T-cell (primary cell): ENCODE measurements around the gene HLCS. TPM values are rescaled to one million over a fixed set of nuclear protein-coding genes. Genes with fewer than 3 reads are reported as not detected.
A peak's percentile ranks its signal among the peaks of the same experiment; 100 is the strongest.

Experiments used
- ATAC-seq, 4 experiments: fragments of 200-7000 bp in 3 of 4; fragments of 150-1000 bp in 1 of 4; cut with Tn5 transposase; replicated peaks in 1 of 4; 1 replicate in 3 of 4; 2 replicates in 1 of 4; pipeline ENCODE4 v1.10.0; 2021; ENCODE audit warnings: moderate library complexity in 3 of 4, mild to moderate bottlenecking in 2 of 4, moderate number of reproducible peaks in 1 of 4
- CTCF ChIA-PET, 2 donors: fragments of 300-600 bp; sonication (Branson Sonifier 250); formaldehyde crosslinking; loops; one replicate each; lab custom pipeline; 2022; ENCODE audit warnings: antibody characterized with exemption in 2 of 2; lab: Charles Lee
- POLR2A ChIA-PET, 2 donors: fragments of 300-600 bp; sonication (Branson Sonifier 250); formaldehyde crosslinking; loops; one replicate each; lab custom pipeline; 2022; ENCODE audit warnings: antibody characterized with exemption in 2 of 2; lab: Charles Lee
- DNase-seq, 35 experiments: peaks; one replicate each; pipeline versions ENCODE4 v3.0.0 to v3.0.0-alpha.2; 2013 to 2023
- H3K27ac ChIP-seq: one replicate; pipeline ENCODE4 v1.5.1; 2013; ENCODE audit warnings: low read length
- H3K27me3 ChIP-seq, 2 experiments: replicated peaks in 1 of 2; 1 replicate in 1 of 2; 2 replicates in 1 of 2; pipeline versions ENCODE4 v1.6.1 to v1.7.0; 2013; ENCODE audit warnings: low read length in 1 of 2, mixed read lengths in 1 of 2; ENCODE audit not compliant: control insufficient read depth in 2 of 2, insufficient read depth in 2 of 2; ENCODE audit errors: extremely low read depth in 1 of 2
- H3K36me3 ChIP-seq, 2 donors: 1 replicate in 1 of 2; 2 replicates in 1 of 2; pipeline versions ENCODE4 v1.6.1 to v1.7.0; 2013; ENCODE audit warnings: low read length in 1 of 2; ENCODE audit not compliant: control insufficient read depth in 2 of 2, insufficient read depth in 1 of 2; ENCODE audit errors: extremely low read depth in 1 of 2
- H3K4me1 ChIP-seq, 2 experiments: 1 replicate in 1 of 2; 2 replicates in 1 of 2; pipeline versions ENCODE4 v1.6.1 to v1.7.0; 2013; ENCODE audit warnings: low read length in 2 of 2, mixed read lengths in 1 of 2; ENCODE audit not compliant: insufficient read depth in 2 of 2, control insufficient read depth in 1 of 2; ENCODE audit errors: extremely low read depth in 1 of 2
- H3K4me3 ChIP-seq, 2 donors: 1 replicate in 1 of 2; 2 replicates in 1 of 2; pipeline versions ENCODE4 v1.5.1 to v1.7.0; 2013; ENCODE audit warnings: mild to moderate bottlenecking in 2 of 2, low read length in 1 of 2, moderate library complexity in 1 of 2; ENCODE audit not compliant: control insufficient read depth in 1 of 2; ENCODE audit errors: extremely low read depth in 1 of 2
- H3K9me3 ChIP-seq: 2 replicates; pipeline ENCODE4 v1.7.0; 2013
- H3K27ac Mint-ChIP-seq, 2 donors: one replicate each; pipeline ENCODE4 v1.8.0; 2020 to 2021; ENCODE audit warnings: mild to moderate bottlenecking in 2 of 2, mixed read lengths in 2 of 2
- H3K27me3 Mint-ChIP-seq, 2 donors: one replicate each; pipeline ENCODE4 v1.8.0; 2021 to 2022; ENCODE audit warnings: mixed read lengths in 2 of 2
- H3K36me3 Mint-ChIP-seq: one replicate; pipeline ENCODE4 v1.8.0; 2021; ENCODE audit warnings: mixed read lengths
- H3K4me1 Mint-ChIP-seq, 3 donors: one replicate each; pipeline ENCODE4 v1.8.0; 2020 to 2022; ENCODE audit warnings: mixed read lengths in 3 of 3, mild to moderate bottlenecking in 1 of 3
- H3K4me3 Mint-ChIP-seq, 3 donors: one replicate each; pipeline ENCODE4 v1.8.0; 2020 to 2022; ENCODE audit warnings: mild to moderate bottlenecking in 3 of 3, mixed read lengths in 3 of 3, moderate library complexity in 3 of 3
- H3K9me3 Mint-ChIP-seq, 3 donors: one replicate each; pipeline ENCODE4 v1.8.0; 2020 to 2022; ENCODE audit warnings: mixed read lengths in 3 of 3
- WGBS: methylation state at CpG from one replicate; pipeline ENCODE4 v1.1.5; 2013; ENCODE audit warnings: missing lambda C conversion rate; ENCODE audit not compliant: insufficient coverage; 5-methylcytosine and 5-hydroxymethylcytosine counted together
- total RNA-seq, 35 experiments: library from RNA in 6 of 35; stranded (reverse) in 6 of 35; fragments of 120-200 nt in 1 of 35; gene quantifications; one replicate each; pipeline versions ENCODE4 v1.2.1 to v1.2.4 and lab custom pipeline; 2013 to 2026

HLCS gene
- total RNA-seq, 5 donors from 2014 or later (not counting 1 experiment from before 2014, with no cell fraction given): 13.0 to 15.6 (median 13.8) TPM

DNA sequence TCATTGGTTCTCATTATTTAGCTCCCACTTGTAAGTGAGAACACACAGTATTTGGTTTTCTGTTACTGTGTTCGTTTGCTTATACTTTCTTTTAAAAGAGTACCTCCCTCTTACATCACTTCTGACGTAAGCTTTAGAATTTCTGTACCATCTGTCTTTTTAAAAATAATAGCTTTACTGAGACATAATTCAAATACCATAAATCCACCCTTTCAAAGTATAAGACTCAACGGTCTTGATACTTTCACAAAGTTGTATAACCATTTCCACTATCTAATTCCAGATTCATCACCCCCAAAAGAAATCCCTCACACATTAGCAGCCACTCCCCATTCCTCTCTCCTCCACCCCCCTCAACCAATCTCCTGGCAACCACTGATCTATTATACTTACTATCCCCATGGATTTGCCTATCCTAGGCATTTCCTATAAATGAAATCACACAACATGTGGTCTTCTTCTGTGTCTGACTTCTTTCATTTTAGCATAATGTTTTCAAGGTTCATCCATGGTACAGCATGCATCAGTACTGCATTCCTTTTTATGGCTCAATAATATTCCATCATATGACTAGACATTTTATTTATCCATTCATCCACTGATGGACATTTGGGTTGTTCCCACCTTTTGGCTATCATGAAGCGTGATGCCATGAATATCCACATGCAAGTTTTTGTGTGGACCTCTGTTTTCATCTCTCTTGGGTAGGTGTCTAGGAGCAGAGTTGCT lies 104.7 kb downstream of the HLCS start:
- POLR2A ChIA-PET: no interaction called here
- no peaks in the 10 kb centered on the region for H3K9me3 ChIP-seq
- CTCF ChIA-PET: no interaction called here

DNA sequence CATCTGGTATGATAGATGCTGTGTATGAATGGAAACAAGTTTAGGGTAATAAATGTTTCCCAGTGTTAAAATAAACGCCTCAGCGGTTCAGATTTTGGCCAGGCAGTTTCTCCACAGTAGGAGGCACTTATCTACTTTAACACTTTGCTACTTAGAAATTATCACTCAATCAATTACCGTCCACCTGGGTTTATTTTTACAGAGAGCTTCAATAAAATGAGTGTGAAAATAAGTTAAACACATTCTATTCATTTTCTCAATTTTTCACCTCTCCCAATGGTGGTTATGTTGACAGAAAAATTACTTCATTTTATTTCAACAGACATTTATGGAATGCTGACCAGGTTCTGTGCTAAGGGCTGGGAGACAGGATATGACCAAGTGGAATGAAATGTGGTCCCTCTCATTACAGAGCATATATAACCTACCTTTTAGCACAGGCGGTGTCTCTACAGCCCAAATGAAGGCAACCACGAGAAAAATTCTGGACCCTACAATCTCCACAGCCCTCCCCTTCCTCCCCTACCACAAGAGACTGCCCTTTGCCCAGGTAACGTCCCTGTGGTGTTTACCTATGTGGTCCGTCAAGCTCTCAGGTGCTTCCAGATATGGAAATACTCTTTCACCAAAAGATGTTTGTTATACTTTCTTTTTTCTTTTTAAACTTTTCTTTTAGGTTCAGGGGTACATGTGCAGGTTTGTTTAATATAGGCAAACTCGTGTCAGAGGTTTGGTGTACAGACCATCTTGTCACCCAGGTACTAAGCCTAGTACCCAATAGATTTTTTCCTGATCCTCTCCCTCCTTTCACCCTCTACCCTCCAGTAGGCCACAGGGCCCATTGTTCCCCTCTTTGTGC lies 105.5 kb downstream of the HLCS start:
- DNase-seq (no peak), ATAC-seq (no peak)
- no peak overlapping the region for H3K27ac Mint-ChIP-seq
- 94% methylated on average over 2 of the region's 8 CpGs for WGBS
- Histone ChIP-seq H3K4me1 (peaks cover 0 to 7% of the 10 kb centered on the region in 2 experiments), H3K36me3 (no peaks in the 10 kb centered on the region), H3K4me3 (no peak overlapping the region), H3K27ac (no peak overlapping the region), H3K27me3 (no peaks in the 10 kb centered on the region), H3K9me3 (no peaks in the 10 kb centered on the region)
- CTCF ChIA-PET: no interaction called here
- no peak overlapping the region for H3K4me3 Mint-ChIP-seq
- H3K36me3 Mint-ChIP-seq: peaks cover 29% of the 10 kb centered on the region
- POLR2A ChIA-PET: no interaction called here
- peaks cover 9 to 26% (median 20%) of the 10 kb centered on the region in 3 donors for H3K4me1 Mint-ChIP-seq
- no peaks in the 10 kb centered on the region for H3K27me3 Mint-ChIP-seq
- no peaks in the 10 kb centered on the region for H3K9me3 Mint-ChIP-seq

More for the DNA sequence above, 104.7 kb downstream of the HLCS start:
- Mint-ChIP-seq H3K4me3 (no peak overlapping the region), H3K9me3 (no peaks in the 10 kb centered on the region), H3K4me1 (peaks cover 9 to 27% (median 20%) of the 10 kb centered on the region in 3 donors), H3K36me3 (peaks cover 24% of the 10 kb centered on the region), H3K27me3 (no peaks in the 10 kb centered on the region), H3K27ac (no peak overlapping the region)
- 87% methylated on average over 3 of the region's 4 CpGs for WGBS
- Histone ChIP-seq H3K4me3 (no peak overlapping the region), H3K36me3 (no peaks in the 10 kb centered on the region), H3K27ac (no peak overlapping the region), H3K27me3 (no peaks in the 10 kb centered on the region), H3K4me1 (peaks cover 0 to 7% of the 10 kb centered on the region in 2 experiments)
- DNase-seq (no peak), ATAC-seq (no peak)

DNA sequence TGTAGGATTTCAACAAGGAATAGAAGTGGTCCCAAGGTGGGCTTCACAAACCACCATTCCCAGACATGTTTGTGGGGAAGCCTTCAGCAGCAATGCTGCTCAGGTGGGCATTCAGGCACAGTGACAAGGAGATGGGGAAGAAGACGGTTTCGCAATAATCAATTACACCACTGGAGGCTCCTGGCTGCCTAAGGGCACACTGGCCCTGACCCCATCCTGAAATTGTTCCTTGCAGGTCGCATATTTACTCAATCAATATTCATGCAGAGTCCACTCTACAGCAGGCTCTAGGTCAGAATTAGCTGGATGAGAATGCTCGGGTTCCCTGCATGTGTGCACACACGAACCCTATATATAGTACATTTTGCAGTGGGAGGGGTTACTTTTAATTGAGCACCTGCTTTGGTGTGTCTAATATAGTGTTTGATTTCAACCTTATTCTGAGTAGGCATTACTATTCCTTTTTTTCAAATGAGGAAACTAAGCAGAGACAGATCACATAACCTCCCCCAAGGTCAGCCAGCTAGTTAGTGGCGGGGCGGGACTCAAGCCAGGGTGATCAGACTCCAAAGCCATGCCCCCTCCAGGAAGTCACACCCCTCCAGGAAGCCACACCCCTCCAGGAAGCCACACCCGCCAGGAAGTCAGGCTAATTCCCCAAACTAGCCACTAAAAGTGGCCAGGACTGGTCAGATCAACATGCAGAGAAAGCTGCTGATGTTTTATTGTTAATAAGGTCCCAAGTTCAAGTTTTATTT lies 106.5 kb downstream of the HLCS start:
- peaks cover 29% of the 10 kb centered on the region for H3K36me3 Mint-ChIP-seq
- Histone ChIP-seq H3K4me3 (no peak overlapping the region), H3K36me3 (no peaks in the 10 kb centered on the region), H3K27ac (no peak overlapping the region), H3K27me3 (no peaks in the 10 kb centered on the region), H3K4me1 (peaks cover 0 to 7% of the 10 kb centered on the region in 2 experiments), H3K9me3 (no peaks in the 10 kb centered on the region)
- H3K9me3 Mint-ChIP-seq: no peaks in the 10 kb centered on the region
- ATAC-seq: peak; percentile 39 to 56 (median 42)
- ChIA-PET POLR2A (no interaction called here), CTCF (no interaction called here)
- 86% methylated on average over 4 of the region's 8 CpGs for WGBS
- no peak overlapping the region for H3K4me3 Mint-ChIP-seq
- no peaks in the 10 kb centered on the region for H3K27me3 Mint-ChIP-seq
- H3K27ac Mint-ChIP-seq: no peak overlapping the region
- peak in 20 of 35 experiments; percentile 1 to 34 (median 13) for DNase-seq
- H3K4me1 Mint-ChIP-seq: peaks cover 9 to 26% (median 20%) of the 10 kb centered on the region in 3 donors

DNA sequence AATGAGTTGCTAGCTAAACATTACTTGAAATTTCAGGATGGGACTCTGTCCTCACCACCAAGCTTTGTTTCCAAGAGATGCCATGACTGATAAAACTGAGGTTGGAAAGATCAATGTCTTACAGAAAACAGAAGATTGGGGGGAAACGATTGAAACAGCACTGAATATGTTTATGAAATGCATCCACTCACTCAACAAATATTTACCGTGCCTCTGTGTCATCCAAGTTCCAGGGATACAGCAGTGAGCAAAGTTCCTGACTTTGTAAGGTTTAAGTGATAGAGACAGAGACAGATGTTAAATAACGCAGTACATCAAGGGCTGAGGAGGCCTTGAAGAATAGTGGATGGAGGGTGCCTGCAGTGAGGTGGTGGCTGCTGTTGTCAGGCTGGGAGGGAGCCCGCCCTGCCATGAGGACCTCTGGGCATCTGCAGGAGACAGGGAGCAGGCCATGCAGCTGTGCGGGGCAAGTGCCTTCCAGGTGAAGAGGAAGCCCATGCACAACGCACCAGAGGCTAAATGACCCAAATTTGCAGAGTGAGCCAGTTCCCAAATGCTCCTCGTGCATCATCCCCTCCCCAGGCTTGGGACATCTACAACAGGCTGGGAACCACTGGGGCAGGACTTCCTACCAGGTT lies 108.0 kb downstream of the HLCS start:
- Histone ChIP-seq H3K27me3 (no peaks in the 10 kb centered on the region), H3K9me3 (no peaks in the 10 kb centered on the region), H3K36me3 (no peaks in the 10 kb centered on the region), H3K4me3 (no peak overlapping the region), H3K4me1 (peaks cover 0 to 7% of the 10 kb centered on the region in 2 experiments), H3K27ac (no peak overlapping the region)
- POLR2A ChIA-PET: no interaction called here
- CTCF ChIA-PET: no interaction called here
- Mint-ChIP-seq H3K27me3 (no peaks in the 10 kb centered on the region), H3K4me3 (no peak overlapping the region), H3K36me3 (peaks cover 26% of the 10 kb centered on the region), H3K9me3 (no peaks in the 10 kb centered on the region), H3K4me1 (peaks cover 9 to 26% (median 20%) of the 10 kb centered on the region in 3 donors), H3K27ac (no peak overlapping the region)
- DNase-seq: no peak
- 93% methylated on average over 4 of the region's 7 CpGs for WGBS
- no peak for ATAC-seq

DNA sequence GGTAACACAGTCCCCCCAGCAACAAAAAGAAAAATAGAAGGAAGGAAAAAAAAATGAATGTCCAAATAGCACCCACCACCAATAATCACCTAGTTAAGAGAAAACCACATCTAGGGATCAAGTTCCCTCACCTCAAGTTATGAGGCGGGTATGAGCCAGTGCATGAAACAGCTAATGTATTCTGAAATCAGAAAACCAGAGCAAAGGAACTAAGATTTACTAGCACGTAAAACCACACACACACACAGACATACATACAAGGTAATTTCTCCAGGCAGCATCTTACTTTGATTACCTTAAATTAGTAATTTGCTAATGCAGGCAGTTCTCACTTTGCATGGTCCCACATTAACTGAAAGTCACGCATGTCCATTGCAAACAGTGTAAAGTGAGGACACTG lies 109.8 kb downstream of the HLCS start:
- Histone ChIP-seq H3K27ac (no peak overlapping the region), H3K4me1 (peaks cover 0 to 7% of the 10 kb centered on the region in 2 experiments), H3K36me3 (no peaks in the 10 kb centered on the region), H3K27me3 (no peaks in the 10 kb centered on the region), H3K4me3 (no peak overlapping the region), H3K9me3 (no peaks in the 10 kb centered on the region)
- DNase-seq (no peak), ATAC-seq (no peak)
- WGBS: no CpG with 5 or more reads among the region's 3 CpGs
- Mint-ChIP-seq H3K9me3 (no peaks in the 10 kb centered on the region), H3K27ac (no peak overlapping the region), H3K4me3 (no peak overlapping the region), H3K36me3 (peaks cover 16% of the 10 kb centered on the region), H3K27me3 (no peaks in the 10 kb centered on the region), H3K4me1 (peaks cover 9 to 20% (median 18%) of the 10 kb centered on the region in 3 donors)
- POLR2A ChIA-PET: interaction anchor here in 1 of 2 donors (0.6 kb wide), 1 partner anchor 70 kb away, joined by 3 read pairs; no protein-coding TSS in a partner anchor
- CTCF ChIA-PET: no interaction called here
